Measurements from ENCODE around the gene DHRS1. TPM values are rescaled to one million over a fixed set of nuclear protein-coding genes. Genes with fewer than 3 reads are reported as not detected.

DHRS1 gene
- total and polyA plus RNA-seq, 9 of the 15 experiments (the other 6 are each of a cell fraction or from before 2014, with no cell fraction given): 7.3 to 33.6 (median 13.3) TPM

- TF ChIP-seq NFE2 (IDR thresholded peaks at IDR 0.05; ENCODE audit: low read depth) (0 out of 2 replicates have a peak, but pooled peaks have one; percentile 2), MAFK (IDR thresholded peaks at IDR 0.05; ENCODE audit: low read length) (no peak), ZNF280A (IDR thresholded peaks at IDR 0.05; ENCODE audit: low read depth, partially characterized antibody) (no peak), MCM2 (IDR thresholded peaks at IDR 0.05; ENCODE audit: low read depth) (no peak), CTCF (IDR thresholded peaks at IDR 0.05 in 2 of 3, conservative IDR thresholded peaks at IDR 0.05 in 1 of 3; ENCODE audit: insufficient read depth in 2 of 3, low read depth in 1 of 3, low read length in 3 of 3) (peak; percentile 71 to 82 (median 75)), NCOA1 (IDR thresholded peaks at IDR 0.05; ENCODE audit: low read depth) (no peak), SRSF3 (IDR thresholded peaks at IDR 0.05; ENCODE audit: insufficient read depth, low read length) (no peak), FIP1L1 (IDR thresholded peaks at IDR 0.05; ENCODE audit: low read depth, low read length, poor library complexity, severe bottlenecking) (peak; percentile 78), POLR2AphosphoS5 (IDR thresholded peaks at IDR 0.05; ENCODE audit: control insufficient read depth, insufficient read depth, low read depth, low read length) (0 out of 2 replicates have a peak, but pooled peaks have one; percentile 39), ZBTB5 (IDR thresholded peaks at IDR 0.05) (no peak)
- TF ChIP-seq, protein P1, sequence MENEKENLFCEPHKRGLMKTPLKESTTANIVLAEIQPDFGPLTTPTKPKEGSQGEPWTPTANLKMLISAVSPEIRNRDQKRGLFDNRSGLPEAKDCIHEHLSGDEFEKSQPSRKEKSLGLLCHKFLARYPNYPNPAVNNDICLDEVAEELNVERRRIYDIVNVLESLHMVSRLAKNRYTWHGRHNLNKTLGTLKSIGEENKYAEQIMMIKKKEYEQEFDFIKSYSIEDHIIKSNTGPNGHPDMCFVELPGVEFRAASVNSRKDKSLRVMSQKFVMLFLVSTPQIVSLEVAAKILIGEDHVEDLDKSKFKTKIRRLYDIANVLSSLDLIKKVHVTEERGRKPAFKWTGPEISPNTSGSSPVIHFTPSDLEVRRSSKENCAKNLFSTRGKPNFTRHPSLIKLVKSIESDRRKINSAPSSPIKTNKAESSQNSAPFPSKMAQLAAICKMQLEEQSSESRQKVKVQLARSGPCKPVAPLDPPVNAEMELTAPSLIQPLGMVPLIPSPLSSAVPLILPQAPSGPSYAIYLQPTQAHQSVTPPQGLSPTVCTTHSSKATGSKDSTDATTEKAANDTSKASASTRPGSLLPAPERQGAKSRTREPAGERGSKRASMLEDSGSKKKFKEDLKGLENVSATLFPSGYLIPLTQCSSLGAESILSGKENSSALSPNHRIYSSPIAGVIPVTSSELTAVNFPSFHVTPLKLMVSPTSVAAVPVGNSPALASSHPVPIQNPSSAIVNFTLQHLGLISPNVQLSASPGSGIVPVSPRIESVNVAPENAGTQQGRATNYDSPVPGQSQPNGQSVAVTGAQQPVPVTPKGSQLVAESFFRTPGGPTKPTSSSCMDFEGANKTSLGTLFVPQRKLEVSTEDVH (IDR thresholded peaks at IDR 0.05; ENCODE audit: low read depth, partially characterized antibody): no peak
- TF ChIP-seq, protein P2, sequence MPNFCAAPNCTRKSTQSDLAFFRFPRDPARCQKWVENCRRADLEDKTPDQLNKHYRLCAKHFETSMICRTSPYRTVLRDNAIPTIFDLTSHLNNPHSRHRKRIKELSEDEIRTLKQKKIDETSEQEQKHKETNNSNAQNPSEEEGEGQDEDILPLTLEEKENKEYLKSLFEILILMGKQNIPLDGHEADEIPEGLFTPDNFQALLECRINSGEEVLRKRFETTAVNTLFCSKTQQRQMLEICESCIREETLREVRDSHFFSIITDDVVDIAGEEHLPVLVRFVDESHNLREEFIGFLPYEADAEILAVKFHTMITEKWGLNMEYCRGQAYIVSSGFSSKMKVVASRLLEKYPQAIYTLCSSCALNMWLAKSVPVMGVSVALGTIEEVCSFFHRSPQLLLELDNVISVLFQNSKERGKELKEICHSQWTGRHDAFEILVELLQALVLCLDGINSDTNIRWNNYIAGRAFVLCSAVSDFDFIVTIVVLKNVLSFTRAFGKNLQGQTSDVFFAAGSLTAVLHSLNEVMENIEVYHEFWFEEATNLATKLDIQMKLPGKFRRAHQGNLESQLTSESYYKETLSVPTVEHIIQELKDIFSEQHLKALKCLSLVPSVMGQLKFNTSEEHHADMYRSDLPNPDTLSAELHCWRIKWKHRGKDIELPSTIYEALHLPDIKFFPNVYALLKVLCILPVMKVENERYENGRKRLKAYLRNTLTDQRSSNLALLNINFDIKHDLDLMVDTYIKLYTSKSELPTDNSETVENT (CRISPR knock-in tag; IDR thresholded peaks at IDR 0.05): peak; percentile 99
Observed at GRCh38 chr14:24271134-24271833, 28.3 kb downstream of the DHRS1 start, which contains the start of gene RABGGTA (continued).

All from K562 (cell line).